GM23338 (cell line): ENCODE data around the gene ADGRG1. TPM values are rescaled to one million over a fixed set of nuclear protein-coding genes. Genes with fewer than 3 reads are reported as not detected.

ENCODE experiments used
- ATAC-seq: fragments of 200-7000 bp; cut with Tn5 transposase; 3 replicates; pipeline ENCODE4 v1.9.1; 2020
- DNase-seq: peaks from one replicate; pipeline ENCODE4 v3.0.0-alpha.2; 2015; ENCODE audit warnings: low spot score
- H2AFZ ChIP-seq: fragments of 200-600 bp; sonication (generic); 2 replicates; pipeline ENCODE4 v1.8.0; 2016; ENCODE audit warnings: antibody characterized with exemption, mild to moderate bottlenecking, moderate library complexity
- H3F3A ChIP-seq: fragments of 200-600 bp; sonication (generic); replicated peaks from 2 replicates; pipeline ENCODE4 v1.8.0; 2017; ENCODE audit warnings: antibody characterized with exemption, mixed run types, low read depth
- H3K27ac ChIP-seq: fragments of 200-600 bp; sonication (generic); 2 replicates; pipeline ENCODE4 v1.6.1; 2016; ENCODE audit warnings: low read depth
- H3K27me3 ChIP-seq: fragments of 200-600 bp; sonication (generic); 2 replicates; pipeline ENCODE4 v1.8.0; 2016; ENCODE audit warnings: mild to moderate bottlenecking, mixed run types, moderate library complexity; ENCODE audit not compliant: insufficient read depth
- H3K36me3 ChIP-seq: fragments of 200-600 bp; sonication (generic); 2 replicates; pipeline ENCODE4 v1.8.0; 2016; ENCODE audit warnings: mild to moderate bottlenecking; ENCODE audit not compliant: insufficient read depth
- H3K4me1 ChIP-seq: fragments of 200-600 bp; sonication (generic); 2 replicates; pipeline ENCODE4 v1.8.0; 2016; ENCODE audit warnings: mild to moderate bottlenecking, moderate library complexity; ENCODE audit not compliant: insufficient read depth
- H3K4me2 ChIP-seq: fragments of 200-600 bp; sonication (generic); 2 replicates; pipeline ENCODE4 v1.7.1; 2017; ENCODE audit warnings: mixed run types
- H3K4me3 ChIP-seq: fragments of 200-600 bp; sonication (generic); 2 replicates; pipeline ENCODE4 v1.6.1; 2016; ENCODE audit warnings: mixed run types
- H3K79me2 ChIP-seq: fragments of 200-600 bp; sonication (generic); replicated peaks from 2 replicates; pipeline ENCODE4 v1.8.0; 2017; ENCODE audit warnings: mild to moderate bottlenecking; ENCODE audit not compliant: insufficient read depth
- H3K9me2 ChIP-seq: fragments of 200-600 bp; sonication (generic); 2 replicates; pipeline ENCODE4 v1.8.0; 2017; ENCODE audit not compliant: insufficient read depth
- H4K20me1 ChIP-seq: fragments of 200-600 bp; sonication (generic); replicated peaks from 2 replicates; pipeline ENCODE4 v1.8.0; 2017; ENCODE audit warnings: mild to moderate bottlenecking; ENCODE audit not compliant: insufficient read depth
- H3K27ac Mint-ChIP-seq: 2 replicates; pipeline ENCODE4 v1.8.0; 2020; ENCODE audit warnings: inconsistent platforms, mild to moderate bottlenecking, moderate library complexity, mixed read lengths
- H3K27me3 Mint-ChIP-seq: 3 replicates; pipeline ENCODE4 v1.8.0; 2022; ENCODE audit warnings: low read depth, mild to moderate bottlenecking, moderate library complexity, mixed read lengths, inconsistent platforms; ENCODE audit not compliant: insufficient read depth, poor library complexity
- H3K36me3 Mint-ChIP-seq: 3 replicates; pipeline ENCODE4 v1.8.0; 2021; ENCODE audit warnings: low read depth, mild to moderate bottlenecking, inconsistent platforms, moderate library complexity, mixed read lengths
- H3K4me1 Mint-ChIP-seq: 3 replicates; pipeline ENCODE4 v1.8.0; 2020; ENCODE audit warnings: mild to moderate bottlenecking, inconsistent platforms, mixed read lengths
- H3K4me3 Mint-ChIP-seq: 3 replicates; pipeline ENCODE4 v1.8.0; 2021; ENCODE audit warnings: moderate library complexity, mild to moderate bottlenecking, inconsistent platforms, mixed read lengths
- H3K9me3 Mint-ChIP-seq: 3 replicates; pipeline ENCODE4 v1.8.0; 2020; ENCODE audit warnings: moderate library complexity, mild to moderate bottlenecking, inconsistent platforms, mixed read lengths
- POLR2AphosphoS5 ChIP-seq: IDR thresholded peaks from 2 replicates; pipeline ENCODE4 v1.6.1; 2016; ENCODE audit warnings: antibody characterized with exemption, low read depth
- STAT1 ChIP-seq: IDR thresholded peaks from one replicate; pipeline ENCODE4 v1.6.1; 2016; ENCODE audit warnings: antibody characterized with exemption; ENCODE audit not compliant: unreplicated experiment
- ZNF462 ChIP-seq: fragments of 250-450 bp; sonication (Bioruptor Pico); IDR thresholded peaks from 2 replicates; pipeline ENCODE4 v1.5.0; 2020; ENCODE audit warnings: mild to moderate bottlenecking, moderate library complexity
- polyA plus RNA-seq: library from polyadenylated mRNA; unstranded; fragments of >200 nt; fragmentation: Nextera tagmentation; extraction: Ambion mirVana; gene quantifications from 2 replicates; pipeline ENCODE4 v1.2.1, GENCODE V29; 2016
- total RNA-seq: library from RNA; depleted of rRNA; stranded (reverse); fragments of >200 nt; shearing (Covaris generic); gene quantifications from 2 replicates; pipeline ENCODE4 v1.2.3, GENCODE V29; 2014

Gene ADGRG1
- total and polyA plus RNA-seq, 2 experiments from 2014 or later, result 0.14 to 0.47 TPM

DNA sequence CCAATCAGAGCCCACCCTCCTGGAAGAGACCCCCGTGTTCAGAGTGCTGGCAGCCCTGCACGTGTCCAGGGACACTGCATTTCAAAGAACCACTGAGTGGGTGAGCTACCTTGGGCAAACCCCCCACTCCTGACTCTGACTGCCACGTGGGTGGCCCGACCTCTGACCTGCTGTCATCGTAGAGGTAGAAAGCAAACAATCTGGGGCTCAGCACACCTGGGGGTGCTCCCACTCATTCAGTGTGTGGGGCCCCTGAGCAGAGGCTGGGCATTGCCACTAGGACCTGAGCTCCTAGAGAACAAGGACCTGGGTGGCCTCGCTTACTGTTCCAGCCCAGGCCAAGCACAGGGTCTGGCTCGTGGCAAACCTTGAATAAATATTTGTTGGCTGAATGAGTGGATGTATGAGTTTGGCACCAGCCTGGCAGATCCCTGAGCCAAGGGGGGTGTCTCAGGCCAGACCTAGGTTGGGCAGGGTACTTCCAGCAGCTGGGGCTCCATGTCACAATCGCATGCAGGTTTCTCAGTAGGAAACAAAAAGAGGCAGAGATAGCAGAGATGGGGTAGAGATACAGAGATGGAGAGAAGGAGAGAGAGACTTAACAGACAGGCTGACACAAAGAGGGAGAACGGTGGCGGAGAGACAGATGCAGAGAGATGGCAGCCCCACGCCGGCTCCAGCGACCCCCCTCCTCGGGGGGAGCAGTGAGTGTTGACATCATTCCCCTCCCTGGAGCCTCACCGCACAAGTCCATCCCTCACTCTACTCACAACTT lies 60.7 kb downstream of the ADGRG1 start (continued):
- TF ChIP-seq ZNF462 (CRISPR knock-in tag), result no peak

GRCh38 chr16:57689762-57690558 lies 61.5 kb downstream of the ADGRG1 start:
- Mint-ChIP-seq H3K9me3 (no peaks in the 10 kb centered on the region), H3K27me3 (peaks cover 6% of the 10 kb centered on the region), H3K27ac (no peak overlapping the region), H3K4me3 (no peak overlapping the region), H3K36me3 (no peaks in the 10 kb centered on the region), H3K4me1 (peaks cover 15% of the 10 kb centered on the region)
- H3F3A ChIP-seq, result no peaks in the 10 kb centered on the region
- no peak for TF ChIP-seq POLR2AphosphoS5
- no peak for TF ChIP-seq STAT1
- no peaks in the 10 kb centered on the region for H3K9me2 ChIP-seq
- no peaks in the 10 kb centered on the region for H4K20me1 ChIP-seq
- no peaks in the 10 kb centered on the region for H3K79me2 ChIP-seq
- DNase-seq (peak; percentile 27), ATAC-seq (no peak; the same call in 2 of the 3 replicates)
- H3K36me3 ChIP-seq, result no peaks in the 10 kb centered on the region
- no peak overlapping the region for H3K4me2 ChIP-seq
- H3K4me1 ChIP-seq, result no peaks in the 10 kb centered on the region
- H3K4me3 ChIP-seq, result no peak overlapping the region
- H2AFZ ChIP-seq, result 0 out of 2 replicates have a peak overlapping the region, but pooled peaks have one; percentile 63
- H3K27ac ChIP-seq, result no peak overlapping the region
- no peaks in the 10 kb centered on the region for H3K27me3 ChIP-seq
